Ascending aorta (tissue), 2 donors: ENCODE results near the gene SLC16A4. TPM values are rescaled to one million over a fixed set of nuclear protein-coding genes. Genes with fewer than 3 reads are reported as not detected.

Experiments used
- DNase-seq, 2 donors: peaks; one replicate each; pipeline ENCODE4 v3.0.0-alpha.2; 2019; ENCODE audit warnings: low spot score in 2 of 2
- H3K27ac ChIP-seq, 2 donors: fragments of 200-600 bp; sonication (generic); one replicate each; pipeline ENCODE4 v1.5.1; 2016 to 2017; ENCODE audit warnings: mild to moderate bottlenecking in 1 of 2
- H3K27me3 ChIP-seq: fragments of 200-600 bp; sonication (generic); one replicate; pipeline ENCODE4 v1.5.1; 2017
- H3K36me3 ChIP-seq, 2 donors: fragments of 200-600 bp; sonication (generic); one replicate each; pipeline ENCODE4 v1.5.1; 2016
- H3K4me1 ChIP-seq, 2 donors: fragments of 200-600 bp; sonication (generic); one replicate each; pipeline ENCODE4 v1.5.1; 2016 to 2017; ENCODE audit warnings: mild to moderate bottlenecking in 1 of 2
- H3K4me3 ChIP-seq, 2 donors: fragments of 200-600 bp; sonication (generic); one replicate each; pipeline ENCODE4 v1.5.1; 2016 to 2017; ENCODE audit warnings: mild to moderate bottlenecking in 1 of 2
- H3K9me3 ChIP-seq, 2 donors: fragments of 200-600 bp; sonication (generic); one replicate each; pipeline ENCODE4 v1.5.1; 2016
- CTCF ChIP-seq, 3 experiments: fragments of 200-600 bp in 2 of 3; fragments of 450-650 bp in 1 of 3; sonication (generic) in 2 of 3; IDR thresholded peaks; one replicate each; pipeline ENCODE4 v1.5.1; 2016 to 2019; ENCODE audit warnings: antibody characterized with exemption in 3 of 3, mild to moderate bottlenecking in 1 of 3, moderate library complexity in 1 of 3
- intact Hi-C: fragments of 100-400 bp; cut with DNase I; formaldehyde crosslinking; loops from one replicate; pipeline ENCODE4 v1.15.1; 2023
- total RNA-seq: library from RNA; depleted of rRNA; stranded (reverse); fragments of >200 nt; gene quantifications from one replicate; pipeline ENCODE4 v1.1.0, GENCODE V29; 2016

The SLC16A4 gene
- total RNA-seq, 1 donor from 2014 or later = 5.6 TPM

GRCh38 chr1:110344152-110344551, 46.7 kb downstream of the SLC16A4 start:
- H3K27ac ChIP-seq = no peak overlapping the region
- peaks cover 27 to 60% of the 10 kb centered on the region in 2 donors for H3K4me1 ChIP-seq
- no peak overlapping the region for H3K4me3 ChIP-seq
- TF ChIP-seq CTCF (IDR thresholded peaks at IDR 0.05) = no peak
- intact Hi-C loops = no loop called here
- no peaks in the 10 kb centered on the region for H3K27me3 ChIP-seq
- DNase-seq = no peak
- H3K9me3 ChIP-seq = no peaks in the 10 kb centered on the region
- H3K36me3 ChIP-seq = peaks cover 10 to 33% of the 10 kb centered on the region in 2 donors

- TF ChIP-seq CTCF (IDR thresholded peaks at IDR 0.05) = no peak
- H3K27ac ChIP-seq = no peak overlapping the region
- H3K4me1 ChIP-seq = peaks cover 24 to 51% of the 10 kb centered on the region in 2 donors
- no peak for DNase-seq
- intact Hi-C loops = no loop called here
- no peaks in the 10 kb centered on the region for H3K9me3 ChIP-seq
- H3K27me3 ChIP-seq = no peaks in the 10 kb centered on the region
- H3K36me3 ChIP-seq = peaks cover 10 to 33% of the 10 kb centered on the region in 2 donors
- peak overlapping the region in 1 of 2 donors; percentile 6 for H3K4me3 ChIP-seq
Observed at GRCh38 chr1:110343249-110343648, 47.6 kb downstream of the SLC16A4 start.

GRCh38 chr1:110341872-110342331, 48.9 kb downstream of the SLC16A4 start:
- Histone ChIP-seq H3K36me3 (peaks cover 6 to 23% of the 10 kb centered on the region in 2 donors), H3K27me3 (no peaks in the 10 kb centered on the region), H3K4me1 (peaks cover 19 to 39% of the 10 kb centered on the region in 2 donors), H3K9me3 (no peaks in the 10 kb centered on the region), H3K4me3 (peak overlapping the region; percentile 19 to 96), H3K27ac (no peak overlapping the region)
- TF ChIP-seq CTCF (IDR thresholded peaks at IDR 0.05) = no peak
- intact Hi-C loops = no loop called here
- no peak for DNase-seq

GRCh38 chr1:110341146-110341871, 49.5 kb downstream of the SLC16A4 start:
- no peaks in the 10 kb centered on the region for H3K27me3 ChIP-seq
- intact Hi-C loops = no loop called here
- no peak overlapping the region for H3K27ac ChIP-seq
- H3K36me3 ChIP-seq = peaks cover 6 to 19% of the 10 kb centered on the region in 2 donors
- peak overlapping the region; percentile 19 to 96 for H3K4me3 ChIP-seq
- H3K9me3 ChIP-seq = no peaks in the 10 kb centered on the region
- no peak for DNase-seq
- no peak for TF ChIP-seq CTCF (IDR thresholded peaks at IDR 0.05)
- H3K4me1 ChIP-seq = peaks cover 19 to 36% of the 10 kb centered on the region in 2 donors

- no peak for TF ChIP-seq CTCF (IDR thresholded peaks at IDR 0.05)
- H3K27ac ChIP-seq = peak overlapping the region; percentile 83 to 94
- H3K36me3 ChIP-seq = peaks cover 6 to 19% of the 10 kb centered on the region in 2 donors
- no peaks in the 10 kb centered on the region for H3K9me3 ChIP-seq
- DNase-seq = peak in 1 of 2 donors; percentile 65
- H3K4me3 ChIP-seq = peak overlapping the region; percentile 81 to 96
- intact Hi-C loops = no loop called here
- H3K4me1 ChIP-seq = peaks cover 19 to 33% of the 10 kb centered on the region in 2 donors
- no peaks in the 10 kb centered on the region for H3K27me3 ChIP-seq
Observed at GRCh38 chr1:110340207-110340468, 50.7 kb downstream of the SLC16A4 start.
